ENCODE results near the gene VAT1.
A peak's percentile ranks its signal among the peaks of the same experiment; 100 is the strongest.

Gene VAT1

GRCh38 chr17:43015579-43015978 is 6.6 kb downstream of the VAT1 start:
- no peak for TF ChIP-seq CTCF (conservative IDR thresholded peaks at IDR 0.05; ENCODE audit: control insufficient read depth, insufficient read depth, low read depth, low read length)
- no peak overlapping the region for H3K4me3 ChIP-seq (ENCODE audit: control insufficient read depth, low read depth, low read length)
- peak; percentile 28 for DNase-seq (ENCODE audit: low read depth)

- DNase-seq (ENCODE audit: low read depth): no peak
- TF ChIP-seq CTCF (conservative IDR thresholded peaks at IDR 0.05; ENCODE audit: control insufficient read depth, insufficient read depth, low read depth, low read length): no peak
- no peak overlapping the region for H3K4me3 ChIP-seq (ENCODE audit: control insufficient read depth, low read depth, low read length)
These were observed 7.3 kb downstream of the VAT1 start for GRCh38 chr17:43014649-43015542.

GRCh38 chr17:43014020-43014648 is 8.1 kb downstream of the VAT1 start:
- no peak overlapping the region for H3K4me3 ChIP-seq (ENCODE audit: control insufficient read depth, low read depth, low read length)
- TF ChIP-seq CTCF (conservative IDR thresholded peaks at IDR 0.05; ENCODE audit: control insufficient read depth, insufficient read depth, low read depth, low read length): no peak
- no peak for DNase-seq (ENCODE audit: low read depth)

- TF ChIP-seq CTCF (conservative IDR thresholded peaks at IDR 0.05; ENCODE audit: control insufficient read depth, insufficient read depth, low read depth, low read length): no peak
- H3K4me3 ChIP-seq (ENCODE audit: control insufficient read depth, low read depth, low read length): no peak overlapping the region
- DNase-seq (ENCODE audit: low read depth): no peak
These were observed 8.9 kb downstream of the VAT1 start for GRCh38 chr17:43013296-43013695.

GRCh38 chr17:43011728-43012472 is 10.3 kb downstream of the VAT1 start:
- H3K4me3 ChIP-seq (ENCODE audit: control insufficient read depth, low read depth, low read length): no peak overlapping the region
- no peak for DNase-seq (ENCODE audit: low read depth)
- no peak for TF ChIP-seq CTCF (conservative IDR thresholded peaks at IDR 0.05; ENCODE audit: control insufficient read depth, insufficient read depth, low read depth, low read length)

- no peak for DNase-seq (ENCODE audit: low read depth)
- no peak for TF ChIP-seq CTCF (conservative IDR thresholded peaks at IDR 0.05; ENCODE audit: control insufficient read depth, insufficient read depth, low read depth, low read length)
- no peak overlapping the region for H3K4me3 ChIP-seq (ENCODE audit: control insufficient read depth, low read depth, low read length)
These were observed 11.4 kb downstream of the VAT1 start for GRCh38 chr17:43010667-43011308.
